OCI-M2 (cell line): Measurements from ENCODE around the gene CDK11A.
"Not testable (repeated sequence)": the region's sequence is repeated elsewhere in the genome, so short reads cannot be mapped to it uniquely, and the experiment has no call there.

Experiments used
- DNase-seq: peaks from one replicate; lab custom pipeline; 2025; ENCODE audit not compliant: unreplicated experiment; lab: John Stamatoyannopoulos, UW

The CDK11A gene

DNA sequence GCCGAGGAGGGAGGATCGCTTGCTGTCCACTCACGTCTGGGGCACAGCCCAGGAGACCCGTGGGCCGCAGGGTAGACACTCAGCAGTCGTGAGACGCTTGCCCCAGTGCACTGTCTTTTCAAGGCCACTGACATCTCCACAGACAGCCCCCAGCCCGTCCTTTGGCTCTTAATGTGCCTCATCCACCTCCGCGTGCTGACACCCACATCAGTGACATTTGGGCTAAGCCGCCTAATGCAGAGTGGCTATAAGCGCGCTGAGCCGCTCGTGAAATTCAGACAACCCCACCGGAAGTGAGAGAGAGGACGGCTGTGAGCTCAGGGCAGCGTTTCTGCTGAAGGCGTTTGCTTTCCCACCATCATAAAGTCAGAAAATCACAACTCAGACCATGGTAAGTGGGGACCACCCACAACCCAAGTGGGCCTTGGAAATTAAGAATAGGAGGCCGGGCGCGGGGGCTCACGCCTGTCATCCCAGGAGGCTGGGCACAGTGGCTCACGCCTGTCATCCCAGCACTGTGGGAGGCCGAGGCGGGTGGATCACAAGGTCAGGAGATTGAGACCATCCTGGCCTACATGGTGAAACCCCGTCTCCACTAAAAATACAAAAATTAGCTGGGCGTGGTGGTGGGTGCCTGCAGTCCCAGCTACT is 40.0 kb downstream of the CDK11A start:
- DNase-seq: no peak

DNA sequence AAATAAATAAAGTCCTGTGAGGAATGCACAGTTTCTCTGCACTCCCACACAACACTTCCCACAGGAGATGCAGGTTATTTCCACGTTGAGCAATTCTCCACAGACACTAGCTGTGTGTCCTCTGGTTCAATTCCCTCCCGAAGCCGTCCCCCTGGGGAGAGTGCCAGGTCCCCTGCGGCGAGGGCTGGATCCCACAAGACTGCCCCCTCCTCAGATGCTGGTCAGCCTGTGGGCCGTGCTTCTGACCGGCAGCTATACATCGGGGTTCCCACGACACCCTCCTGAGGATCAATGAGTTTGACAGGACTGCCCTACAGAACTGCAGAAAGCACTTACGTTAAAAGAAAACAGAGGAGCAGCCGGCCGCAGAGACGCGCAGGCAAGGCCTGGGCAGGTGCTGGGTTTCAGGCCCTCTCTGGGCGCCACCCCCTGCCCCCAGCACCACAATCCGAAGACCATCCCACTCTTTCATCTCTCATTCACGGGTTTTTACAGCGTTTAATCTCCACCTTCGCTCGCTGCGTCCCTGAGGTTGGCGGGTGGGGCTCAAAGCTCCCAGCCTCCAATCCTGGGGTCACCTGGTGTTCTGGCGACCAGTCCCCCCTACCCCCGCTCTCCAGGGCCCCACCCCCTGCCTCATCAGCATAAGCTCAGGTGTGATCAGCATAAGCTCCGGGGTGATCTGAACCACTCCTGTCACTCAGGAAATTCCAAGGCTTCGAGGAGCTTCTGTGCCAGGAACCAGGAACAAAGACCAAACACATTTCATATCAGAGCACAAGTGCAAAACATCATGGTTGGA is 40.9 kb downstream of the CDK11A start:
- no peak for DNase-seq

DNA sequence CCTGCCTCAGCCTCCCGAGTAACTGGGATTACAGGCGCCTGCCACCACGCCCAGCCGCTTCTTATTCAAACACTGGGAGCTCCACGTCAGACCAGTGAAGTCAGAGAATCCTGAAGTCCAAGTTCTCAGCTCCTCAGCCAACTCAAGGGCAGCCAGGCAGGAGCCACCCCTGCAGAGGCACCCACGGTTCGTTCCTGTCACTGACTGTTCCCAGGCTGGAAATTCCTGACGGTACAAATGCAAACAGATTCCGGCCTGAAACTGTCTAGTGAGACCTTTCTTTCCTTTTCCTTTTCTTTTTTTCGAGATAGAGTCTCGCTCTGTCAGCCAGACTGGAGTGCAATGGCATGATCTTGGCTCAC is 43.3 kb downstream of the CDK11A start:
- DNase-seq: no peak

DNA sequence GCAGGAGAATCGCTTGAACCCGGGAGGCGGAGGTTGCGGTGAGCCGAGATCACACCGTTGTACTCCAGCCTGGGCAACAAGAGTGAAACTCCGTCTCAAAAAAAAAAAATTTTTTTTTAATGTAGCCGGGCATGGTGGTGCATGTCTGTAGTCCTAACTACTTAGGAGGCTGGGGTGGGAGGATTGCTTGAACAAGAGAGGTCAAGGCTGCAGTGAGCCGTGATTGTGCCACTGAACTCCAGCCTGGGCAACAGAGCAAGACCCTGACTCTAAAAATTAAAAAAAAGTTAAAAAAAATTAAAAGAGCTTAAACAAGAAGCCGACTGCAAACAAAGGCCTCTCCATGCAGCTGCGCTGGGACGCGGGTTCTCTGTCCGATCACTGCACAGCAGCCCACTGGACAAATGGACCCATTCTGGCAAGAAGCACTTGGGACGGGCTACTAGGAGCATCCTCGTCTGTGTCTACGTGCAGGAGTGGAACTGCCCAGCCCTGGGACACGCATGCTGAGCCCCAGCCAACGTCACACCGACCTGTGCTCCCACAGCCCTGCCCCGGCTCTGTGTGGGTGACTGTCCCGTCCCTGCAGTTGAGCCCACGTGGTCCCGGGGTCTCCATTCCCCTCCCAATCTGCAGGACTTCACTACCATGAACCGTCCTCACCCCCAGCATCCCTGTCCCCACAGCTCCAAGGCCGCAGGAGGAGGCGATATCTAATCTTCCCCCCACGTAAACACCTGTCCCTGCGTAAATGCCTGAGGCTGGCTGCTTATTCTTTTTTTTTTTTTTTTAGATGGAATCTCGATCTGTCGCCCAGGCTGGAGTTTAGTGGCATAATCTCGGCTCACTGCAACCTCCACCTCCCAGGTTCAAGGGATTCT is 43.9 kb downstream of the CDK11A start:
- no peak for DNase-seq

DNA sequence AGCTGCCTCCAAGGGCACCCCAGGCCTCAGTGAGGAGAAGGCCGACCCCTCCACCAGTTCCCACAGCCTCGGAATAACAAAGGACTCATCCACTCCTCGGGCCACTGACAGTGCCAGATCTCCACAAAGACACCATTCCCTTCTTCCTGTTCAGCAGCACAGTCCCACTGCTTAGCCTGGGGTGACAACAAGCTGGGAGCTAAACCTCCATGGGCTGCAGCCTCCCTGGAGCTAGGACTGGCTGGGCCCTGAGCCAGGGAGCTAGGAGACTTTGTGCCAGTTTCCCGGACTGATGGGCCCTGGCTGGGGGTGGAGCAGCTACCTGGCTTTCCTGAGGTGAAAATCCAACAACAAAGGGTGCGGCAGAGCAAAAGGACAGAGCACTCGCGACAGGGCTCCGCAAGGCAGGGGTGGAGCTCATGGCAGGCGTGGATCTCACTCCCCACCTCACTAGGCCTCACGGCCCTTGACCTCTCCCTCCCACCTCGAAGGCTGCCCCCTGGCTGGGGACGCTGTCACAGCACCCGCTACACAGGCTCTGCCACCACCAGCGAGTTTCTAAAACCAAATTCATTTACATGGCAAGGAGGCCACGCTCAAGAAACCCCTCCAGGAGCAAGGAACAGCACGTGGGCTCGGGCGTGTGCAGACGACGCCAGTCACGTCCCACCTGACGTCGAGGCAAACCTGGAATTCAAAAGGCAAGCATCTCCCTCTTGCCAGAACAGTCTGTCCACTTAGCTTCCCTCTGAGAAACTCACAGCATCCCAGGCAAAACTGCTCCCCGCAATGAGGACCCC is 45.4 kb downstream of the CDK11A start:
- no peak for DNase-seq

DNA sequence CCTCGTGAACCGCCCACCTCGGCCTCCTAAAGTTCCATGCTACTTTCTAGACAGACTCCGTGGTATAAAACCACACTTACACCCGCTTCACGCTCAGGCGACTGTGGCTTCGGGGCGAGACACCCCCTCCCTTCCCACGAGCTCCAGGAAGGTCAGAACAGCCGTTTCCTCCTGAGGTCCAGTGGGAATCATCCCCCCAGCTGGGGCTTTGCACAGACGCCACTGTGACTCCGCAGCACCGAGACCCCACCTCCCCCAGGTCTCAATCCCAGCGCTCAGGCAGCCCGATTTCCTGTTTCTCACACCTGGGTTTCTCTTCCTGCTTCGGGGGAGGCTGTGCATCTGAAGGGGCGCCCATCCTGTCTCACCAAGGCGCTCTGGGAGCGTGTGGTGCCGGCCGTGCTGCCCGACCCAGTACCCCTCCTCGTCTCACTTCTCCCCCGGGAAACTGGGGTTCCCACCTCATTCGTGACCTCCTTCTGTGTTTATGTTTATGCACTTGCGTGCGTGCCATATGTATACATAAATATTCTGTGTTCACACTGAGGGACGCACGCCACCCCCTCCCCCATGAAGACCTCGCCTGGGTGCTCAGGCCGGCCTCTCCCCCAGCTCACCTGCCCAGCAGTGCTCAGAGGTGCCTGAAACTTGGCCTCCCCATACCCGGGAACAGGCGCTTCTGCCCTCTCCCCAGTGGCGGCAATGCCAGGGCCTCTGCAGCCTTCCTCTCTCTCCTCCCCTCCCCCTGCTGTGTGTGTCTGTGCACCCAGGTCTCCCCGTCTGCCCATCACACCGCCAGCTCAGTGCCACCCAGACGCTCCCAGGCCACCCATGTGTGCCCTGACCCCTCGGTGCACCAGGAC is 46.2 kb downstream of the CDK11A start:
- no peak for DNase-seq

DNA sequence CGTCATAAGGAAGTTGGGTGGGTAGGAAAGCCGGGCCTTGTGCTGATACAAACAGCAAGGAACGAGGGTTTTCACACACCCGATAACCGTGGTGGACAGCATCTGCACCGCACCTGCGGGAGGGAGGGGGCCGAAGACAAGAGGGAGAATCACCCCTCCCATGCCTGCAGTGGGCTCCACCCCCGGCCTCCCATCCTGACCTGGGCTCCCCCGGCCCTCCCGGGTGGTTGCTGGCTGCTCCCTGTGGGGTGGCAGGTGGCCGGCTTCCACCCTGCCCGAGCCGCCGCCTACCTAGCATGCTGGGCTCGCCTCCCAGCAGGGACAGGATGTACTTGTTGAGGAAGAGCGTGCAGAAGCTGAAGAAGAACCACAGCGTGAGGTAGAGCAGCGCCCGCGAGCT is 48.1 kb downstream of the CDK11A start:
- not testable (repeated sequence) for DNase-seq

DNA sequence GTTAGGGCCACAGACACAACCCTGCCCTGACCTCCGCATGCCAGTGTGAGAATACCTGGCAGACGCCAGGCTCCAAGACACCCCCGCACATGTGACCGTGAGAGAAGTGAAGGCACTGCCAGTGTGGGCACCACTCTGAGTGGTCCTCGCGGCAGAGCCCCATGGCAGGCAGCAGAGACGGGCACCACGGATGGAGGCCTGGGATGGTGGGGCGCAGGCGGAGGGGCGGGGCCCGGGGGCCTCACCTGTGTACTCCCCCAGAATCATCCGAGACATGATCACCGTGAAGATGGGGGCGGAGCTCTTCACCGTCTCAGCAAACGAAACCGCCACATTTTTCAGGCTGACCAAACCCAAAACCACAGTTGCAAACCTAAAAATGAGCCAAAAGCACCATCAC is 48.9 kb downstream of the CDK11A start:
- DNase-seq: not testable (repeated sequence)

DNA sequence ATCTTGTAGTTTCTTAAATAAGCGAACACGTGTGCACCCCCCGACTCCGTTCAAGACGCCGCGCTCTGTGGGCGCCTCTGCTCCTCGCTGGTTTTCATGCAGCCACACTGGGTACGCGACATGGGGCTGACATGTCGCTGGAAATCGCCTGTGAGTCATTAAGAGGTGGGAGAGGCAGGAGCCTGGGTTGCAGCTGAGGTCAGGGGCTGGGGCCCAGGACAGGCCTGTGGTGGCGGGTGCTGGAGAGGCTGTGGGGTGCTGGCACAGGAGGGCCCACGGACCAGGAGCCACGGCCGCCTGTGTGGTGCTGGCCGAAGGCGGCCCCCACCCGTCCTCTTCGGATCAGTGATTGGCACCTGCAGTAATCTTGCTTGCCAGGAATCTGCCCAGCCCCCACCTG is 49.4 kb downstream of the CDK11A start:
- not testable (repeated sequence) for DNase-seq

DNA sequence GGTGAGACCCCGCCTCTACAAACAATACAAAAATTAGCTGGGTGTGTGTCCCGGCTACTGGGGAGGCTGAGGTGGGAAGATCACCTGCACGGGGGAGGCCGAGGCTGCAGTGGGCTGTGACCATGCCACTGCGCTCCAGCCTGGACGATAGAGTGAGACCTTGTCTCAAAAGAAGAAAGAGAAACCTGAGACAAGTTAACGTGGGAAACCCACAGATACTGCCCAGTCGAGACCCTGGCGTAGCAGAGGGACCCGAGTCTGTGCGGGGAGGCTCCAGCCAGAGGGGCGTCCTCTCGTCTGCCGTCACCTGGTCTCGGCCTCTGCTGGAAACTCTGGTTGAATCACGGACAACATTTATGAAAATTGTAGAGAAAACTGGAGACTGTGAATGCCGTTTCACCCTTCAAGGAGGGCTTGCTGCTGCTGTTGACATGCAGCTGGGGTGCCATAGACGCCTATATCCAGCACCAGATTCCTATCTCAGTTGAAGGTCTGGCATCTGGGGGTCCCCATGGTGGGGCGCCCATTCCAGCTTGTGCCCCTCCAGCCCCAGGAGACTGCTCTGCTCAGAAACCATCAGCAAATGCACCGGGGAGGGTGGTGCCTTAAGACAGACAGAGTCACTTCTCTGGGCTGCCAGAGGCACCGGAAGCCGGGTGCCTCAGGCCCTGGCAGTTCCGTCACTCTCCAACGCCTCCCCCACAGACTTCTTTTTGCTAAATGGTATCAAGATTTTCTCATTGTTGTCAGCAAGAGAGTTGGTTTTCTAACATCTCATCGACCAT is 51.8 kb downstream of the CDK11A start:
- no peak for DNase-seq

DNA sequence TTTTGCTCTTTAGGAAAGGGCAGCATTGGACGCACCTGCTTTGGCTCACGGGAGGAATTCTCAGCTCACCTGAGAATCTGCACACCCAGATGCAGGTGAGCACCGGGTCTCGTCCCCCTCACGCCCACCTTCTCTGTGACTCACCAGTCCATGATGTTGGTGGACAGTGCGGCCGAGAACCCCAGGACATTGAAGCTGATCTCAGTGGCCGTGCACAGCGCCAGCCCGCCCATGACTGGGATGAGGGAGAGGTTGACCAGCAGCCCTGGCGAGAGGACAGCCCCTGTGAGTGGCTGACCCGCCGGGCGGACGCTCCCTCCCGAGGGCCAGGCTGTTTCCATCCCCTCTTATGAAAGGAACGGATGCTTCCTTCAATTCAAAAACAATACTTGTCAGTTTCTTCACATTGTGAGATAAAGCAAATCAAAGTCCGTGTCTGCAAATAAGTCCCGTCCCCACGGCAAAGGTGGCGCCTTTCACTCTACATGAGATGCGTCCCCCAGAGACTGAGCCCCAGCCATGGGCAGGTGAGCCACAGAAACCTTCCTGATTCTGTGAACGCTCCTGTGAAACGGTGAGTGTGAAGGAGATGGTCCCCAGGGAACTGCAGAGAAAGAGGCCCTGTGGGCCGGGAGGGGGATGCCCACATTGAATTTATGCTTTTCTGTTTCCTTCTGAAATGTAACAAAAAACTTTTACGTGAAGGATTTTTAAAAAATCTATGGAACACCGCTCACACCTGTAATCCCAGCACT is 52.6 kb downstream of the CDK11A start:
- DNase-seq: no peak

DNA sequence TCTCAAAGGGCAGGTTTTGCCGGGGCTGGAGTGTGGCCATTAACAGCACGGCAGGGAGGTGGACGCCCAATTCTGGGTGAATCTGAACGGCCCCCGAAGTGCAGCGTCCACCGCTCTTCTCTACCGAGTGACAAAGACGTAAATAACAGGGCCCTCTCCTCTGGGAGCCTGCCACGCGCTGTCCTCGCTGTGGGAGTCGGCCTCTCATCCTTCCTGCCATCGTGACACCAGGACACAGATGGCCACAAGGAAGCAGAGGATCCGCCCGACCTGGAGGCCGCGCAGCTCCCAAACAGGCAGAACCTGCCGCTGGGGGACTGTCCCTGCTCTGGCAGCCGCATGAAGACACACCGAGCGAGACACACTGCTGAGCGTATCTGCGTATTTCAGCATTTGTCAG is 53.3 kb downstream of the CDK11A start:
- no peak for DNase-seq

DNA sequence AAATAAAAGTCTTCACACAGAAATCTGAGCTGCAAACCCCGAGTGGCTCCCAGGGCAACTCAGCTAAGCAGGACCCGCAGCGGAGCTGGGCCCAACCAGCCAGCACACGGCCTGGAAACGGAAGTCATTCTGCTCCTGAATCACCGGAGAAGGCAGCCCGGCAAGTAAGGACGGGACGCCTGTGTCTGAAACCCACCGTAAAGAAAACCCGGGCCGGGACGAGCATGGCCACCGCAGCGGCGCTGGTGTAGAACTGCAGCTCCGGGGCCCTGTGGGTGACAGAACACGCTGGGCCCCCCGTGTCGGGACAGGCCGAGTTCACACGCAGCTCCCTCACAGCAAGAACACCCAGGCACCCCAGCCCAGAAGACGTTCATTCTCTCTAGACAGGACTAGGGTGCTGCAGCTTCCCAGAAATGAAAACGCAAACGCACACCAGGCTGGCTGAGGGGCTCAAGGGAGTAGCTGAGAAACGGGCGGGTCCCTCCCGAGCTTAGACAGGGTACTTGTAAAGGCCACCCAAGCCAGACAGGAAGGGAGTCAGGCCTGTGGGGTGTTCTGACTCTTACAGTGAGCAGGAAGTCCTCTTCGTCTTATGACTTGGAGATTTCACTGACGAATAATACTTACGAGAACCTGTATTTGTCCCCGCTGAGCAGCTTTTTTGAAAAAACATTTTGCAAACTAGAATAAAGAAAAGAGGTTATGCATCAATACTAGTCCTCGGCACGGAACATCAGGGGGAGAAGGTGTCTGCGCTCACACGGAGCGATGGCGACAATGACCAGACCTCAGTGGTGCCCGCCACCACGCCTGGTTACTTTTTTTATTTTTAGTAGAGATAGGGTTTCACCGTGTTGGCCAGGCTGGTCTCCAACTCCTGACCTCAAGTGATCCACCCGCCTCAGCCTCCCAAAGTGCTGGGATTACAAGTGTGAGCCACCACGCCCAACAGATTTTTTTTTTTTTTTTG is 54.4 kb downstream of the CDK11A start:
- no peak for DNase-seq

DNA sequence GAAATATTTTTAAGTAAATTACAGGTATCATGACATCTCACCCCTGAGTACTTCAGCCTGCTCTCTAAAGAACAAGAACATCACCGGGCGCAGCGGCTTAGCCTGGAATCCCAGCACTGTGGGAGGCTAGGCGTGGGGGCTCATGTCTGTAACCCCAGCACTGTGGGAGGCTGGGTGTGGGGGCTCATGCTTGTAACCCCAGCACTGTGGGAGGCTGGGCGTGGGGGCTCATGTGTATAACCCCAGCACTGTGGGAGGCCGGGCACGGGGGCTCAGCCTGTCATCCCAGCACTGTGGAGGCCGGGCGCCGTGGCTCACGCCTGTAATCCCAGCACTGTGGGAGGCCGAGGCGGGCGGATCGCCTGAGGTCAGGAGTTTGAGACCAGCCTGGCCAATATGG is 57.6 kb downstream of the CDK11A start:
- no peak for DNase-seq

DNA sequence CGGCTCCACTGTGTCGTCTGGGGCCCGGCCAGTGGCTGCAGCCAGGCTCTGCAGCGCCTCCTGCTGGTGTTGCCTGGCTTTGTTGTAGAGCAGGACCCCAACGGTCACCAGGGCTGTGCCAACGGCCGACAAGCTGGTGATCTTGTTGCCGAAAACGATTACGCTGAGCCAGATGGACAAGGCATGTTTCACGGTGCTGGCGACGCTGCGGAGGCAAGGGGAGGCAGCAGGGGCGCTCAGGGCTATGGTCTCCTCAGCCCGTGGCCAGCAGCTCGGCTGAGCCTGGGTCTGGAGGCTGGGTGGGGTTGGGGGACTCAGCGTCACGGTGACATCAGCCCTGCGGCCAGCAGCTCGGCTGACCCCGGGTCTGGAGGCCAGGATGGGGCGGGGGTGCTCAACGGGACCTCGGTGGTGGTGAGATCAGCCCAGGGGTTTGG is 58.3 kb downstream of the CDK11A start:
- no peak for DNase-seq

DNA sequence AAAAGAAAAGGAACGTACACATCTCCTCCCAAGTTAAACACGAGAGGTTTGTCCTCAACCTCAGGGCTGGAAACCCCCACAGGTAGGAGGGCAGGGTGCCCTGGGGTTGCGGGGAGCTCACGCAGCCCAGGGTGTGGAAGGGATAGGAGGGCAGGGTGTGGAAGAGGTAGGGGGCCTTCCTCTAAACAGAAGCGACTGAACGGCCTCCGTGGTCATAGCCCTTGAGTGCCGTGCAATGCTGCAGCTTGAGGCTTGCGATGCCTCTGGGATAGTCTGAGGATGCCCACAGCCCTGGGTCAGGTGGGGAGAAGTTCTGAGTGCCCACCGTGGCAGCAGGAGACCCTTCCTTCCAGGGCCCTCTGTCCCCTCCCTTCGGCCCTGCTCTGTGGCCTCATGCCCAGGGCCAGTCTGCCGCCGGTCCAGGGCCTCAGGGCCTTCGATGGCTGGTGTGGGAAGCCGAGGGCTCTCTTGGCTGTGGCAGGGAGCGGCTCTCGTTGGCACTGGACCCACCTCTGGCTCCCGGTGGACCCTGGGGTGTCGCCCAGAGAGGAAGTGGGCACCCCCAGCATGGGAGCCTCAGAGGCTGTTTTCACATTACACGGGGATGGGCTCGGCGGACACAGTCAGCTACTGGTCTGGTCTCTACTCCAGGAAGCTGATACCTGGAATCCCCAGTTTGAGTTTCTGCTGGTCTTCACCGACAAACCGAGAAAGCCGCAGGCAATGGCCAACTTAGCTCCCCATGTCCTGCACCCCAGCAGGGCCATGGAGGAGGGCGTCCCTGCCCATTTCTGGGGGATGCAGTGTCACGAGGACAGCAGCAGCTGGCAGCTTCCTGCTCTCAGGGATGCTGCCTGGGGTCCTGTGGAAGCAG is 59.0 kb downstream of the CDK11A start:
- no peak for DNase-seq
